ENCODE data around the gene VAV3. TPM values are rescaled to one million over a fixed set of nuclear protein-coding genes. Genes with fewer than 3 reads are reported as not detected.

The VAV3 gene
- total and polyA plus RNA-seq, 9 of the 15 experiments (the other 6 are each of a cell fraction or from before 2014, with no cell fraction given) = not detected

- WGBS (ENCODE audit: insufficient coverage, low coverage, missing lambda C conversion rate) = 0% methylated on average over 1 of the region's 1 CpG
- intact Hi-C loops (cut with micrococcal nuclease) (no loop called here), in situ Hi-C loops (cut with MboI) (no loop called here)
- no TSS peak for BruUV-seq (replicated peaks)
- H3K9ac ChIP-seq (ENCODE audit: insufficient read depth in 1 of 2, low read depth in 2 of 2, low read length in 2 of 2) = no peak overlapping the region
- no peaks in the 10 kb centered on the region for H4K20me1 ChIP-seq (replicated peaks; ENCODE audit: control insufficient read depth, insufficient read depth, low read length)
- no peak overlapping the region for H2AFZ ChIP-seq (ENCODE audit: low read depth, low read length)
- FAIRE-seq = no peak
- TF ChIP-seq MAFK (IDR thresholded peaks at IDR 0.05; ENCODE audit: low read length) = 0 out of 2 replicates have a peak, but pooled peaks have one; percentile 24
- TF ChIP-seq ZNF197 (CRISPR knock-in tag; IDR thresholded peaks at IDR 0.05; ENCODE audit: low read depth) = no peak
- peak; percentile 5; the same call in 1 of the 2 replicates for TF ChIP-seq ZNF316 (IDR thresholded peaks at IDR 0.05)
- TF ChIP-seq ETS2 (tag; IDR thresholded peaks at IDR 0.05; ENCODE audit: borderline replicate concordance, poor library complexity, severe bottlenecking) = no peak
- peak; percentile 15; the same call in 1 of the 2 replicates for TF ChIP-seq MAFF (IDR thresholded peaks at IDR 0.05; ENCODE audit: low read length)
- no peaks in the 10 kb centered on the region for H3K36me3 ChIP-seq (ENCODE audit: control insufficient read depth, insufficient read depth, low read length)
- H3K9me1 ChIP-seq (ENCODE audit: control insufficient read depth, insufficient read depth, low read length) = no peaks in the 10 kb centered on the region
- no peaks in the 10 kb centered on the region for H3K4me1 ChIP-seq (replicated peaks in 1 of 2; ENCODE audit: control insufficient read depth in 2 of 2, insufficient read depth in 2 of 2, low read length in 2 of 2)
- ChIA-PET POLR2A (no interaction called here), CTCF (ENCODE audit: low intra/inter-chr PET ratio) (interaction anchor here (0.7 kb wide), 1 partner anchor 18 kb away, joined by 3 read pairs; no protein-coding TSS in a partner anchor)
- no peaks in the 10 kb centered on the region for H3K79me2 ChIP-seq (ENCODE audit: control insufficient read depth, insufficient read depth, low read length)
- H3K27me3 ChIP-seq (ENCODE audit: control insufficient read depth in 2 of 2, insufficient read depth in 2 of 2, low read length in 2 of 2) = no peaks in the 10 kb centered on the region
- no peak overlapping the region for H3K27ac ChIP-seq (ENCODE audit: extremely low read depth, low read depth, low read length)
- no peak for DNase-seq (ENCODE audit: extremely low read depth in 1 of 4, low spot score in 3 of 4)
- ATAC-seq = no peak
- no peaks in the 10 kb centered on the region for H3K9me3 ChIP-seq (replicated peaks; ENCODE audit: control insufficient read depth, insufficient read depth, low read depth, low read length)
- no peak overlapping the region for H3K4me2 ChIP-seq (ENCODE audit: insufficient read depth, low read length)
- no peak overlapping the region for H3K4me3 ChIP-seq
These were observed 355.2 kb downstream of the VAV3 start for GRCh38 chr1:107609808-107610207.

- ATAC-seq = no peak
- TF ChIP-seq ZNF511 (CRISPR knock-in tag; IDR thresholded peaks at IDR 0.05) (no peak), ZBED1 (IDR thresholded peaks at IDR 0.05) (no peak), KHSRP (IDR thresholded peaks at IDR 0.05) (no peak), ZKSCAN1 (IDR thresholded peaks at IDR 0.05; ENCODE audit: low read depth, low read length) (no peak), ZBTB12 (CRISPR knock-in tag; IDR thresholded peaks at IDR 0.05) (no peak), RREB1 (CRISPR knock-in tag; IDR thresholded peaks at IDR 0.05) (no peak)
These were observed 360.2 kb downstream of the VAV3 start for GRCh38 chr1:107604825-107605224.

More at GRCh38 chr1:107604825-107605224, 360.2 kb downstream of the VAV3 start:
- Histone ChIP-seq H3K4me1 (replicated peaks in 1 of 2; ENCODE audit: control insufficient read depth in 2 of 2, insufficient read depth in 2 of 2, low read length in 2 of 2) (no peaks in the 10 kb centered on the region), H3K9ac (ENCODE audit: insufficient read depth in 1 of 2, low read depth in 2 of 2, low read length in 2 of 2) (no peak overlapping the region), H3K27me3 (ENCODE audit: control insufficient read depth in 2 of 2, insufficient read depth in 2 of 2, low read length in 2 of 2) (no peaks in the 10 kb centered on the region), H3K9me3 (replicated peaks; ENCODE audit: control insufficient read depth, insufficient read depth, low read depth, low read length) (no peaks in the 10 kb centered on the region), H3K4me3 (no peak overlapping the region), H3K27ac (ENCODE audit: extremely low read depth, low read depth, low read length) (no peak overlapping the region), H4K20me1 (replicated peaks; ENCODE audit: control insufficient read depth, insufficient read depth, low read length) (no peaks in the 10 kb centered on the region), H3K9me1 (ENCODE audit: control insufficient read depth, insufficient read depth, low read length) (no peaks in the 10 kb centered on the region), H3K79me2 (ENCODE audit: control insufficient read depth, insufficient read depth, low read length) (no peaks in the 10 kb centered on the region), H2AFZ (ENCODE audit: low read depth, low read length) (no peak overlapping the region), H3K4me2 (ENCODE audit: insufficient read depth, low read length) (no peak overlapping the region), H3K36me3 (ENCODE audit: control insufficient read depth, insufficient read depth, low read length) (no peaks in the 10 kb centered on the region)
- in situ Hi-C loops (cut with MboI) (no loop called here), intact Hi-C loops (cut with micrococcal nuclease) (no loop called here)
- ChIA-PET CTCF (ENCODE audit: low intra/inter-chr PET ratio) (no interaction called here), POLR2A (no interaction called here)
- no TSS peak for BruUV-seq (replicated peaks)
- FAIRE-seq (no peak), DNase-seq (ENCODE audit: extremely low read depth in 1 of 4, low spot score in 3 of 4) (no peak)
